ENCODE results near the gene CNTNAP2. TPM values are rescaled to one million over a fixed set of nuclear protein-coding genes. Genes with fewer than 3 reads are reported as not detected.

The CNTNAP2 gene
- total and polyA plus RNA-seq, 2 of the 8 experiments (the other 6 are each of a cell fraction or from before 2014, with no cell fraction given), result 27.9 to 71.0 TPM

DNA sequence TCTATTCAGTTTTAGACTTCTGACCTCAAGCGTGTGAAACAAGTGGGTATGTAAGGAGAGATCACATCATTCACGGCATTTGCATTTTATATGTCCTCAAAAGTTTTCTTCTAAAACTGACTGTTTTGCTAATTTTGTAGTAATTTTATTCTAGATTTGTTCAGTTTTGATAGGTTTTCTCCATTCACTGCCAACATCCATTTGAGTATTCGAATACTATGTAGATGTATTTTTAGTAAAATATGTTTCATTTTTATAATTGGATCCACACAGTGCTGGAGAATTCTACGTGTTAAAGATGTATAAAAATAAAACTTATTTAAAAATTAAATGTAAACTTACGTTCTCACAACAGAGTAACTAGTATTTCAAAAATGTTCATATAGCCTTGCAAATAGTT, 503.0 kb downstream of the CNTNAP2 start:
- Histone ChIP-seq H3K4me2 (ENCODE audit: insufficient read depth in 1 of 2, low read depth in 2 of 2, low read length in 2 of 2) (no peak overlapping the region), H3K23ac (ENCODE audit: insufficient read length) (no peak overlapping the region), H3K18ac (ENCODE audit: extremely low read depth, low read length) (no peak overlapping the region), H4K20me1 (replicated peaks in 1 of 2; ENCODE audit: control insufficient read depth in 1 of 2, insufficient read depth in 2 of 2, low read length in 2 of 2) (no peaks in the 10 kb centered on the region), H3K4me3 (ENCODE audit: extremely low read depth in 1 of 4, insufficient read depth in 2 of 4, low read depth in 3 of 4, low read length in 4 of 4) (no peak overlapping the region), H4K8ac (ENCODE audit: extremely low read depth, insufficient read depth, low read length) (no peak overlapping the region), H2BK5ac (ENCODE audit: low read depth, low read length) (no peak overlapping the region), H3K4me1 (replicated peaks in 1 of 4; ENCODE audit: control insufficient read depth in 3 of 4, insufficient read depth in 4 of 4, low read length in 3 of 4) (no peaks in the 10 kb centered on the region), H3K9me3 (ENCODE audit: insufficient read depth in 2 of 2, low read depth in 1 of 2, low read length in 1 of 2) (no peaks in the 10 kb centered on the region), H3K14ac (ENCODE audit: insufficient read length) (no peak overlapping the region), H3K27ac (ENCODE audit: low read depth, low read length) (no peak overlapping the region), H3K9ac (replicated peaks in 1 of 4; ENCODE audit: extremely low read depth in 1 of 4, low read depth in 3 of 4, low read length in 3 of 4) (no peak overlapping the region), H2AK5ac (ENCODE audit: low read depth, low read length) (no peak overlapping the region), H3K79me2 (ENCODE audit: control insufficient read depth in 1 of 2, insufficient read depth in 2 of 2, low read length in 2 of 2) (no peaks in the 10 kb centered on the region), H3K27me3 (replicated peaks in 1 of 4; ENCODE audit: control insufficient read depth in 3 of 4, extremely low read depth in 1 of 4, insufficient read depth in 3 of 4, low read length in 3 of 4) (no peaks in the 10 kb centered on the region), H3K23me2 (ENCODE audit: low read depth, low read length) (no peaks in the 10 kb centered on the region), H3K4ac (replicated peaks; ENCODE audit: insufficient read length, low read depth, low read length) (no peak overlapping the region), H3K36me3 (ENCODE audit: control insufficient read depth in 2 of 4, insufficient read depth in 4 of 4, low read length in 3 of 4) (no peaks in the 10 kb centered on the region), H2BK20ac (ENCODE audit: low read length) (no peak overlapping the region), H2BK12ac (ENCODE audit: low read depth, low read length) (no peak overlapping the region), H4K5ac (ENCODE audit: insufficient read length, low read depth, low read length) (no peak overlapping the region), H4K91ac (replicated peaks; ENCODE audit: insufficient read length, low read length) (no peak overlapping the region), H3K56ac (replicated peaks; ENCODE audit: insufficient read length, low read depth, low read length) (no peak overlapping the region), H2BK120ac (replicated peaks; ENCODE audit: low read depth, low read length) (no peak overlapping the region), H3K79me1 (ENCODE audit: low read depth, low read length) (no peaks in the 10 kb centered on the region), H2AFZ (ENCODE audit: low read length) (no peak overlapping the region), H2BK15ac (ENCODE audit: low read length) (no peak overlapping the region)
- WGBS, 2 experiments (ENCODE audit: extremely low coverage in 1 of 2, insufficient coverage in 1 of 2, insufficient read length in 1 of 2, insufficient replicate concordance in 2 of 2, low coverage in 1 of 2, low lambda C conversion rate in 2 of 2, missing lambda C conversion rate in 1 of 2), result 93% methylated on average over 5 of the region's 5 CpGs; no CpG with 5 or more reads in 1 of the 2 experiments
- DNase-seq (ENCODE audit: low read depth in 1 of 2, low spot score in 2 of 2) (no peak), FAIRE-seq (no peak)
- ChIA-PET CTCF (ENCODE audit: partially characterized antibody) (no interaction called here), POLR2A (ENCODE audit: partially characterized antibody) (no interaction called here)
- TF ChIP-seq, protein P1, sequence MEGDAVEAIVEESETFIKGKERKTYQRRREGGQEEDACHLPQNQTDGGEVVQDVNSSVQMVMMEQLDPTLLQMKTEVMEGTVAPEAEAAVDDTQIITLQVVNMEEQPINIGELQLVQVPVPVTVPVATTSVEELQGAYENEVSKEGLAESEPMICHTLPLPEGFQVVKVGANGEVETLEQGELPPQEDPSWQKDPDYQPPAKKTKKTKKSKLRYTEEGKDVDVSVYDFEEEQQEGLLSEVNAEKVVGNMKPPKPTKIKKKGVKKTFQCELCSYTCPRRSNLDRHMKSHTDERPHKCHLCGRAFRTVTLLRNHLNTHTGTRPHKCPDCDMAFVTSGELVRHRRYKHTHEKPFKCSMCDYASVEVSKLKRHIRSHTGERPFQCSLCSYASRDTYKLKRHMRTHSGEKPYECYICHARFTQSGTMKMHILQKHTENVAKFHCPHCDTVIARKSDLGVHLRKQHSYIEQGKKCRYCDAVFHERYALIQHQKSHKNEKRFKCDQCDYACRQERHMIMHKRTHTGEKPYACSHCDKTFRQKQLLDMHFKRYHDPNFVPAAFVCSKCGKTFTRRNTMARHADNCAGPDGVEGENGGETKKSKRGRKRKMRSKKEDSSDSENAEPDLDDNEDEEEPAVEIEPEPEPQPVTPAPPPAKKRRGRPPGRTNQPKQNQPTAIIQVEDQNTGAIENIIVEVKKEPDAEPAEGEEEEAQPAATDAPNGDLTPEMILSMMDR (IDR thresholded peaks at IDR 0.05; ENCODE audit: control extremely low read depth in 1 of 3, insufficient read depth in 1 of 3, low read depth in 1 of 3, low read length in 3 of 3), result no peak
- TF ChIP-seq BRCA1 (IDR thresholded peaks at IDR 0.05; ENCODE audit: low read depth, low read length), result no peak
- TF ChIP-seq YY1 (IDR thresholded peaks at IDR 0.05; ENCODE audit: low read depth, low read length), result no peak
- no peak for TF ChIP-seq TAF1 (IDR thresholded peaks at IDR 0.05; ENCODE audit: low read depth, low read length)
- no peak for TF ChIP-seq SP2 (IDR thresholded peaks at IDR 0.05; ENCODE audit: low read length)
- TF ChIP-seq POU5F1 (IDR thresholded peaks at IDR 0.05; ENCODE audit: low read depth, low read length), result no peak
- TF ChIP-seq EGR1 (IDR thresholded peaks at IDR 0.05; ENCODE audit: borderline replicate concordance, low read depth, low read length), result no peak
- no peak for TF ChIP-seq SAP30 (IDR thresholded peaks at IDR 0.05; ENCODE audit: insufficient read depth, insufficient replicate concordance, low read length)
- TF ChIP-seq EP300 (IDR thresholded peaks at IDR 0.05; ENCODE audit: borderline replicate concordance in 1 of 2, low read depth in 2 of 2, low read length in 2 of 2), result no peak
- TF ChIP-seq SP4 (IDR thresholded peaks at IDR 0.05; ENCODE audit: low read length), result no peak
- no peak for TF ChIP-seq MAFK (IDR thresholded peaks at IDR 0.05; ENCODE audit: low read depth, low read length)
- TF ChIP-seq, protein P2, sequence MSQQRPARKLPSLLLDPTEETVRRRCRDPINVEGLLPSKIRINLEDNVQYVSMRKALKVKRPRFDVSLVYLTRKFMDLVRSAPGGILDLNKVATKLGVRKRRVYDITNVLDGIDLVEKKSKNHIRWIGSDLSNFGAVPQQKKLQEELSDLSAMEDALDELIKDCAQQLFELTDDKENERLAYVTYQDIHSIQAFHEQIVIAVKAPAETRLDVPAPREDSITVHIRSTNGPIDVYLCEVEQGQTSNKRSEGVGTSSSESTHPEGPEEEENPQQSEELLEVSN (IDR thresholded peaks at IDR 0.05), result no peak
